Measurements from ENCODE around the gene HFE. TPM values are rescaled to one million over a fixed set of nuclear protein-coding genes. Genes with fewer than 3 reads are reported as not detected.

Gene HFE
- total and polyA plus RNA-seq, 8 donors, result 10.3 to 13.5 (median 12.2) TPM

- TF ChIP-seq, protein P1, sequence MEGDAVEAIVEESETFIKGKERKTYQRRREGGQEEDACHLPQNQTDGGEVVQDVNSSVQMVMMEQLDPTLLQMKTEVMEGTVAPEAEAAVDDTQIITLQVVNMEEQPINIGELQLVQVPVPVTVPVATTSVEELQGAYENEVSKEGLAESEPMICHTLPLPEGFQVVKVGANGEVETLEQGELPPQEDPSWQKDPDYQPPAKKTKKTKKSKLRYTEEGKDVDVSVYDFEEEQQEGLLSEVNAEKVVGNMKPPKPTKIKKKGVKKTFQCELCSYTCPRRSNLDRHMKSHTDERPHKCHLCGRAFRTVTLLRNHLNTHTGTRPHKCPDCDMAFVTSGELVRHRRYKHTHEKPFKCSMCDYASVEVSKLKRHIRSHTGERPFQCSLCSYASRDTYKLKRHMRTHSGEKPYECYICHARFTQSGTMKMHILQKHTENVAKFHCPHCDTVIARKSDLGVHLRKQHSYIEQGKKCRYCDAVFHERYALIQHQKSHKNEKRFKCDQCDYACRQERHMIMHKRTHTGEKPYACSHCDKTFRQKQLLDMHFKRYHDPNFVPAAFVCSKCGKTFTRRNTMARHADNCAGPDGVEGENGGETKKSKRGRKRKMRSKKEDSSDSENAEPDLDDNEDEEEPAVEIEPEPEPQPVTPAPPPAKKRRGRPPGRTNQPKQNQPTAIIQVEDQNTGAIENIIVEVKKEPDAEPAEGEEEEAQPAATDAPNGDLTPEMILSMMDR (IDR thresholded peaks at IDR 0.05), result no peak
Measured at GRCh38 chr6:26136321-26136720, 49.1 kb downstream of the HFE start.

DNA sequence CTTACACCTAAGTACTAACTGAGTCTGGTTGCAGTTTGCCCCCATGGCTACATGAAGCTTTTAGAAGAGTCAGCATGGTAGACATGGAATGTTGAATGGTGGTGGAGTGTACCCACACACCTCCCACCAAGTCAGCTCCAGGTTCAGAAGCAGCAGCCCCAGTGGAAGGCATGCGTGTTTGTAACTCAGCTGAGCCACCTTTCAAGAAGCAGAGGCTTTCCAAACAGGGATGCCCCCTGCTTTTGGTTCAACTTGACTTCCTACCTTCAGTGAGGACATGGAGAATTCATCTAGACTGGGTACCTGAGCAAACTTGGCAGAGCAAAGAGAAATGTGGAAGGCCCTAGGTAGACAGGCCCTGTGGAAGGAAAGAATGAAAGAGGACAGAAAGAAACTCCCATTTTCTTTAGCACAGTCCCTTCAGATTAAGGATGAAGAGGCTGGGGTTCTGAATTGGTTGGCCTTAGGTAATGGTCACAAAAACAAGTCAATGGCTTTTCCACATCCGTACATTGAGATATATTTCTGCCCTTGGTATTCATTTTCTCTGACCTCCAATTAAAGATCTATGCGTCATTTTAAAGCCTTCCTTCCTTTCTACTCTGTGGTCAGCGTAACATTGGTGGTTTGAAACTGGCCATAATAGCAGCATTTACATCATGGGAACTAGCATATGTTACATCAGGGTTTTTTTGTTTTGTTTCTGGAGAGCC, 53.2 kb downstream of the HFE start:
- intact Hi-C loops (cut with DNase I), result no loop called here
- ATAC-seq (no peak), DNase-seq (no peak)
- no peaks in the 10 kb centered on the region for H3K27me3 ChIP-seq
- no peak overlapping the region for H3K27ac ChIP-seq
- TF ChIP-seq, protein P1 (IDR thresholded peaks at IDR 0.05), result no peak
- H3K4me1 ChIP-seq, result peaks cover 0 to 3% of the 10 kb centered on the region in 2 donors
- no peaks in the 10 kb centered on the region for H3K9me3 ChIP-seq
- H3K36me3 ChIP-seq, result peaks cover 0 to 38% of the 10 kb centered on the region in 2 donors
- H3K4me3 ChIP-seq, result no peak overlapping the region

More at GRCh38 chr6:26136321-26136720, 49.1 kb downstream of the HFE start:
- intact Hi-C loops (cut with DNase I), result no loop called here
- no peak for DNase-seq
- no peak for ATAC-seq
- Histone ChIP-seq H3K4me3 (no peak overlapping the region), H3K27ac (no peak overlapping the region), H3K9me3 (no peaks in the 10 kb centered on the region), H3K36me3 (peaks cover 0 to 54% of the 10 kb centered on the region in 2 donors), H3K4me1 (peaks cover 0 to 15% of the 10 kb centered on the region in 2 donors), H3K27me3 (no peaks in the 10 kb centered on the region)

GRCh38 chr6:26140967-26141294, 53.7 kb downstream of the HFE start:
- TF ChIP-seq, protein P1 (IDR thresholded peaks at IDR 0.05), result no peak
- intact Hi-C loops (cut with DNase I), result no loop called here
- no peak for DNase-seq

DNA sequence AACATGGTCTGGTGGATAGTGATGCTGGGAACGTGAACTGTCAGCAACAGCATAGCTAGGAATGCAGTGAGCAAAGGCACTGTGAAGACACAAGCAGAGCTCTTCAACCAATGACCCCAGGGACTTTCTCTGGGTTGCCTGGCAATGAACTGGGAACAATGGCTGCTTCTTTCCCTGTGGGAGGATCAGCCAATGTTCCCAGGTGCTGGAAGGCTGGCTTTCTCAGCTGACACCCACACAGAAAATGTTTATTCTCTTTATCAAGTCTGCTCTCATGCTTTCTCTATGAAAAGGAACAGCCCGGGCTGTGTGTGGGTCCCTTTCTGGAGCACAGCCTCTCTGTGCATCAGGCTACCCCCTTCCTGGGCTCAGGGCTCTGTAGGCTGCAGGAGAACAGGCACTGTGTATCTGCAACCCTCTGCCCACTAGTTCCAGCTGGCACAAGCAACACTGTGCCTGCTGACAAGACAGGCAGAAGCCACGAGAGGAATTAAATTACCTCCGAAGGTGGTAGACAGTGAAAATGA, 54.2 kb downstream of the HFE start:
- DNase-seq, result no peak
- intact Hi-C loops (cut with DNase I), result no loop called here
- H3K36me3 ChIP-seq, result peaks cover 0 to 38% of the 10 kb centered on the region in 2 donors
- TF ChIP-seq, protein P1 (IDR thresholded peaks at IDR 0.05), result no peak
- H3K4me3 ChIP-seq, result no peak overlapping the region
- no peak overlapping the region for H3K27ac ChIP-seq
- no peak for ATAC-seq
- peaks cover 0 to 3% of the 10 kb centered on the region in 2 donors for H3K4me1 ChIP-seq
- no peaks in the 10 kb centered on the region for H3K9me3 ChIP-seq
- no peaks in the 10 kb centered on the region for H3K27me3 ChIP-seq

More at GRCh38 chr6:26140967-26141294, 53.7 kb downstream of the HFE start:
- Histone ChIP-seq H3K9me3 (no peaks in the 10 kb centered on the region), H3K27ac (no peak overlapping the region), H3K4me1 (peaks cover 0 to 3% of the 10 kb centered on the region in 2 donors), H3K27me3 (no peaks in the 10 kb centered on the region), H3K36me3 (peaks cover 0 to 38% of the 10 kb centered on the region in 2 donors), H3K4me3 (no peak overlapping the region)
- ATAC-seq, result no peak

DNA sequence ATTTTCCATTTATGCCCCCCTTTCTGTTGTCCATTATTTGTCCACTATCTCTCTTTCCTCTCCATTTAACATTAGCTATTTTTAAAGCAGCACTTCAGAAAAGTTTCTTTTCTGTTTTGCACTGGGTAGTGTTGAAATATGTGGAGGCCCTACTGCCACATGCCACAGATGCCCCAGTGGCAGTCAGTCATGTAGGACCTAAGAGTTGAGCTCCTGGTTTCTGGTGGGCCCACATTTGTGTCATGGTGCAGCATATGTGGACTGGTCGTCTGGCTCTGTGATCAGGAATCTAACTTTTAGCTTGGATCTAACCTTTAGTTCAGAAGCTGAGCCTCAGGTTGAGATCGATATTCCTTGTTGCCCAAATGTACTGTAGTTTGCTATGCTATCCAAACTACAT, 54.8 kb downstream of the HFE start:
- Histone ChIP-seq H3K27ac (no peak overlapping the region), H3K36me3 (peaks cover 0 to 34% of the 10 kb centered on the region in 2 donors), H3K4me3 (no peak overlapping the region), H3K4me1 (peaks cover 0 to under 1% of the 10 kb centered on the region in 2 donors), H3K9me3 (no peaks in the 10 kb centered on the region), H3K27me3 (no peaks in the 10 kb centered on the region)
- no peak for DNase-seq
- TF ChIP-seq, protein P1 (IDR thresholded peaks at IDR 0.05), result no peak
- intact Hi-C loops (cut with DNase I), result no loop called here
- ATAC-seq, result no peak

Other genes with a start within 250 kb of the HFE start
- gene SLC17A3, start 213.2 kb upstream of the HFE start, total RNA-seq, result under 1 TPM in 1 of 2 donors, not detected in 1; 0.18 TPM
- under 1 TPM in 3 of 6 donors, not detected in 3; 0.11 to 0.22 (median 0.20) TPM for gene SLC17A3, start 213.2 kb upstream of the HFE start, polyA plus RNA-seq (ENCODE audit: insufficient read length in 6 of 6)
- gene SLC17A2, start 156.7 kb upstream of the HFE start, total RNA-seq, result not detected
- not detected for gene SLC17A2, start 156.7 kb upstream of the HFE start, polyA plus RNA-seq (ENCODE audit: insufficient read length in 6 of 6)
- gene TRIM38, start 124.6 kb upstream of the HFE start, total RNA-seq, result 10 to 100 TPM; 13.1 to 15.9 TPM
- gene TRIM38, start 124.6 kb upstream of the HFE start, polyA plus RNA-seq (ENCODE audit: insufficient read length in 6 of 6), result 10 to 100 TPM; 11.9 to 16.5 (median 15.4) TPM

Data from left lung (tissue), 10 donors.